ENCODE results near the gene C9orf40.

GRCh38 chr9:74985041-74985440, 32.3 kb upstream of the C9orf40 start:
- TF ChIP-seq, protein P1, sequence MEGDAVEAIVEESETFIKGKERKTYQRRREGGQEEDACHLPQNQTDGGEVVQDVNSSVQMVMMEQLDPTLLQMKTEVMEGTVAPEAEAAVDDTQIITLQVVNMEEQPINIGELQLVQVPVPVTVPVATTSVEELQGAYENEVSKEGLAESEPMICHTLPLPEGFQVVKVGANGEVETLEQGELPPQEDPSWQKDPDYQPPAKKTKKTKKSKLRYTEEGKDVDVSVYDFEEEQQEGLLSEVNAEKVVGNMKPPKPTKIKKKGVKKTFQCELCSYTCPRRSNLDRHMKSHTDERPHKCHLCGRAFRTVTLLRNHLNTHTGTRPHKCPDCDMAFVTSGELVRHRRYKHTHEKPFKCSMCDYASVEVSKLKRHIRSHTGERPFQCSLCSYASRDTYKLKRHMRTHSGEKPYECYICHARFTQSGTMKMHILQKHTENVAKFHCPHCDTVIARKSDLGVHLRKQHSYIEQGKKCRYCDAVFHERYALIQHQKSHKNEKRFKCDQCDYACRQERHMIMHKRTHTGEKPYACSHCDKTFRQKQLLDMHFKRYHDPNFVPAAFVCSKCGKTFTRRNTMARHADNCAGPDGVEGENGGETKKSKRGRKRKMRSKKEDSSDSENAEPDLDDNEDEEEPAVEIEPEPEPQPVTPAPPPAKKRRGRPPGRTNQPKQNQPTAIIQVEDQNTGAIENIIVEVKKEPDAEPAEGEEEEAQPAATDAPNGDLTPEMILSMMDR (IDR thresholded peaks at IDR 0.05) = no peak
- no peak for TF ChIP-seq POLR2A (IDR thresholded peaks at IDR 0.05)
